IPS-18c (cell line): Measurements from ENCODE around the gene LPIN3.
"Not testable (repeated sequence)": the region's sequence is repeated elsewhere in the genome, so short reads cannot be mapped to it uniquely, and the experiment has no call there.

ENCODE experiments used
- H3K4me3 ChIP-seq: 2 replicates; pipeline ENCODE4 v1.7.0; 2013; ENCODE audit warnings: low read depth, mild to moderate bottlenecking, low read length, moderate library complexity; ENCODE audit not compliant: insufficient read depth
- H3K9me3 ChIP-seq: one replicate; pipeline ENCODE4 v1.6.1; 2013; ENCODE audit warnings: mild to moderate bottlenecking, low read length, moderate library complexity; ENCODE audit not compliant: control insufficient read depth, insufficient read depth

Gene LPIN3, protein sequence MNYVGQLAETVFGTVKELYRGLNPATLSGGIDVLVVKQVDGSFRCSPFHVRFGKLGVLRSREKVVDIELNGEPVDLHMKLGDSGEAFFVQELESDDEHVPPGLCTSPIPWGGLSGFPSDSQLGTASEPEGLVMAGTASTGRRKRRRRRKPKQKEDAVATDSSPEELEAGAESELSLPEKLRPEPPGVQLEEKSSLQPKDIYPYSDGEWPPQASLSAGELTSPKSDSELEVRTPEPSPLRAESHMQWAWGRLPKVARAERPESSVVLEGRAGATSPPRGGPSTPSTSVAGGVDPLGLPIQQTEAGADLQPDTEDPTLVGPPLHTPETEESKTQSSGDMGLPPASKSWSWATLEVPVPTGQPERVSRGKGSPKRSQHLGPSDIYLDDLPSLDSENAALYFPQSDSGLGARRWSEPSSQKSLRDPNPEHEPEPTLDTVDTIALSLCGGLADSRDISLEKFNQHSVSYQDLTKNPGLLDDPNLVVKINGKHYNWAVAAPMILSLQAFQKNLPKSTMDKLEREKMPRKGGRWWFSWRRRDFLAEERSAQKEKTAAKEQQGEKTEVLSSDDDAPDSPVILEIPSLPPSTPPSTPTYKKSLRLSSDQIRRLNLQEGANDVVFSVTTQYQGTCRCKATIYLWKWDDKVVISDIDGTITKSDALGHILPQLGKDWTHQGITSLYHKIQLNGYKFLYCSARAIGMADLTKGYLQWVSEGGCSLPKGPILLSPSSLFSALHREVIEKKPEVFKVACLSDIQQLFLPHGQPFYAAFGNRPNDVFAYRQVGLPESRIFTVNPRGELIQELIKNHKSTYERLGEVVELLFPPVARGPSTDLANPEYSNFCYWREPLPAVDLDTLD

GRCh38 chr20:41340327-41341055 lies at the start of gene LPIN3:
LPIN3 (plus strand) TSS chr20:41340821; CDS start chr20:41345804, 4,983 bp downstream.
- no peaks in the 10 kb centered on the region for H3K9me3 ChIP-seq
- peak within 1 kb of the TSS; percentile 50 for H3K4me3 ChIP-seq

GRCh38 chr20:41293269-41294037 lies 47.2 kb upstream of the LPIN3 start:
- no peak overlapping the region for H3K4me3 ChIP-seq
- no peaks in the 10 kb centered on the region for H3K9me3 ChIP-seq

DNA sequence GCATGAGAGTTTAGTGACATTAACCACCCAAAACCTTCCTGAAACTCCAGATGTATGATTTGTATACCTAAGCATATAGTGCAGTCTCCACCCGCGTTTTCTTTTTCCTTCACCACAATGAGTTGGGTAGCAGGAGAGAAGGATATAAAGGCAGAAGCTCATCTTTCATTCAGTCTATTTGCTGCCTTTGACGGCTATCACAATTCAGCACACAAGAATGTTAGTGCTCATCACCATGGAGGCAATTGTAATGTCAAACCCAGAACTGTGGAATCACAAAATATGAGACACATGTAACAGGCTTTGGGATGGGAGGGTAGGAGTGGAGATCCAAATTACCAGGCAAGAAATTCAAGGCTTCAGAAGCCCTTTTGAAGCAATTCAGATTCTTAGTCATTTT lies 40.7 kb upstream of the LPIN3 start:
- Histone ChIP-seq H3K9me3 (no peaks in the 10 kb centered on the region), H3K4me3 (no peak overlapping the region)

GRCh38 chr20:41300383-41300782 lies 40.2 kb upstream of the LPIN3 start:
- Histone ChIP-seq H3K9me3 (no peaks in the 10 kb centered on the region), H3K4me3 (no peak overlapping the region)

GRCh38 chr20:41300886-41301285 lies 39.7 kb upstream of the LPIN3 start:
- Histone ChIP-seq H3K9me3 (no peaks in the 10 kb centered on the region), H3K4me3 (no peak overlapping the region)

- Histone ChIP-seq H3K9me3 (no peaks in the 10 kb centered on the region), H3K4me3 (no peak overlapping the region)
Measured at GRCh38 chr20:41304002-41304401, 36.6 kb upstream of the LPIN3 start.

GRCh38 chr20:41304424-41305079 lies 36.1 kb upstream of the LPIN3 start:
- no peaks in the 10 kb centered on the region for H3K9me3 ChIP-seq
- H3K4me3 ChIP-seq, result no peak overlapping the region

- H3K4me3 ChIP-seq, result no peak overlapping the region
- H3K9me3 ChIP-seq, result no peaks in the 10 kb centered on the region
Measured at GRCh38 chr20:41306061-41306727, 34.4 kb upstream of the LPIN3 start.

DNA sequence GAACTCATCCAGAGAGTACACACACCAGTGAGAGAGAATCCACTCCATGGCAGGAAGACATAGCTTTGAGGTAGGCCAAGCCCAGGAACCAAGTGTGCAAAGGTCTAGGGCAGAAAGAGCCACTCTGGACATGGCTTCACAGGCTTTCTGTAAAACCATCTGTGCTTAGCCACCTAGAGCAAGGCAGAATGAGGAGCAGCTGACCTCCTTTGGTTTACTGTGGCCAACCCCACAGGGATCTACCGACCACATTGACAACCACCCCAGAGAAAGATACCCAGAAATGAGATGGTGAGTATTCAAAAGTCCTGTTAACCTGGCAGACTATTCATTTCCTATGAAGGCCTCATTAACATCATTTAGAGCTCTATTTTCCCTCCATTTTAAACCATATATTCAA lies 33.6 kb upstream of the LPIN3 start:
- no peak overlapping the region for H3K4me3 ChIP-seq

DNA sequence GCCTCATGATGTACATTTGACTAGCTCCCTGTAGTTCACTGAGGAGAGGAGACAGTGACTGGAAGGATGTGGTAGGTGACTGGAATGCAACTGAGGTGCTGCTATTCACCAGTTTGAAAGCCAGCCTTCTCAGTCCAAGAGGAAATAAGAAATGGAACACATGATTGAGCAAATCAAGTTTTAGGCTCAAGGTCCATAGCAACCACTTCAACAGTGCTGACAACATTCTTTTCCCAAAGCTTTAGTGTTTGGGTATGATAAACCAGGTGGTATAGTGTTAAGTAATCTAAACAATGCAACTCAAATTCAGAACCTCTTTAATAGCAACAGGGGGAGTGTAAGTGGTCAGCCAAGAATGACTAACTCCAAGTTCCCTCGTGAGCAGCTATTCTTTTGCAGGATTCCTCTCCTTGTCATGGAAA lies 32.3 kb upstream of the LPIN3 start:
- no peak overlapping the region for H3K4me3 ChIP-seq
- H3K9me3 ChIP-seq, result no peaks in the 10 kb centered on the region

More for the DNA sequence above, 33.6 kb upstream of the LPIN3 start:
- no peaks in the 10 kb centered on the region for H3K9me3 ChIP-seq

GRCh38 chr20:41308726-41309413 lies 31.8 kb upstream of the LPIN3 start:
- Histone ChIP-seq H3K9me3 (no peaks in the 10 kb centered on the region), H3K4me3 (no peak overlapping the region)

- Histone ChIP-seq H3K9me3 (no peaks in the 10 kb centered on the region), H3K4me3 (no peak overlapping the region)
Measured at GRCh38 chr20:41309817-41310216, 30.8 kb upstream of the LPIN3 start.

- H3K4me3 ChIP-seq, H3K9me3 ChIP-seq: not testable (repeated sequence)
Measured at GRCh38 chr20:41312009-41312408, 28.6 kb upstream of the LPIN3 start.

GRCh38 chr20:41314386-41314785 lies 26.2 kb upstream of the LPIN3 start:
- Histone ChIP-seq H3K4me3 (no peak overlapping the region), H3K9me3 (no peaks in the 10 kb centered on the region)

DNA sequence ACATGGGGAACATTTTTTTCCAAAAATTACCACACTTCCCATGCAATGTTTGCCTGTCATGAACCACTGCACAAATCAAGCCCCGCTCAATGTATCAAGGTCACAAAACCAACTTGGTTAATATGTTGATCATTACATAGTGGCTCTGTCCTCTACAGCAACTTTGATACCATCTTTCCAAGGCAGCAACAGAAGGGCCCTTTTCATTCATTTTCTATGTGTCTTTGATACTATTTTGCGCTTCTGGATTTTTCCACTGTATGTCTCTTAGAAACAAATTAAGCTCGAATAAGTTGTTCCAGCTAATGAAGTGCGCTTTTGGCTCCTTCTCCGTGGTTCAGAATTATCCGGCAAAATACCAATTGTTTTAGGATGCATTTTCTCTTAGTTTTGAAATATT lies 24.6 kb upstream of the LPIN3 start:
- Histone ChIP-seq H3K9me3 (no peaks in the 10 kb centered on the region), H3K4me3 (no peak overlapping the region)
